Peyer's patch (tissue), 4 donors: ENCODE data around the gene XAF1.

Experiments
- POLR2A ChIP-seq, 2 donors: fragments of 450-650 bp; IDR thresholded peaks; one replicate each; pipeline ENCODE4 v1.5.1; 2017; ENCODE audit warnings: antibody characterized with exemption in 2 of 2, mild to moderate bottlenecking in 2 of 2, moderate library complexity in 2 of 2
- TF ChIP-seq, protein P1 (sequence below), 6 experiments: fragments of 450-650 bp in 4 of 6; fragments of 200-600 bp in 2 of 6; sonication (generic) in 1 of 6; IDR thresholded peaks; one replicate each; pipeline ENCODE4 v1.5.1; 2017 to 2019; ENCODE audit warnings: antibody characterized with exemption in 6 of 6, mild to moderate bottlenecking in 3 of 6, moderate library complexity in 1 of 6

DNA sequence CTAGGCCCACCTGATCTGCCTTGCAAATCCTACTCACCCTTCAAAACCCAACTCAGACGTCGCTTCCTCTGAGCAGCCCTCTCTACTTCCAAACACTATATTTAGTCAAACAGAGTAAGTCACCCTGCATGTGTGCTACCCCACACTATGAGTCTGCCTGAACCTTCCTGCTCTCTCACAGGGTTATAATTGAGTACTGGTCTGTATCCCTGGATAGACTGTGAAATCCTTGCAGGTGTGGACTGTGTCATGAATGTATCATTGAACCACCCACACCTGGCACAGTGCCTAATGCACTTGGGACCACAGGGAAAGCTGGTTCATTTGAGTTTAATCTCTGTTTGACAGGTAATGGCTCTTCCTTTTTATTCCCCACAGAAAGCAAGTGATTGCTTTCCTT lies 23.6 kb downstream of the XAF1 start:
- TF ChIP-seq POLR2A (IDR thresholded peaks at IDR 0.05) = no peak
- TF ChIP-seq, protein P1, sequence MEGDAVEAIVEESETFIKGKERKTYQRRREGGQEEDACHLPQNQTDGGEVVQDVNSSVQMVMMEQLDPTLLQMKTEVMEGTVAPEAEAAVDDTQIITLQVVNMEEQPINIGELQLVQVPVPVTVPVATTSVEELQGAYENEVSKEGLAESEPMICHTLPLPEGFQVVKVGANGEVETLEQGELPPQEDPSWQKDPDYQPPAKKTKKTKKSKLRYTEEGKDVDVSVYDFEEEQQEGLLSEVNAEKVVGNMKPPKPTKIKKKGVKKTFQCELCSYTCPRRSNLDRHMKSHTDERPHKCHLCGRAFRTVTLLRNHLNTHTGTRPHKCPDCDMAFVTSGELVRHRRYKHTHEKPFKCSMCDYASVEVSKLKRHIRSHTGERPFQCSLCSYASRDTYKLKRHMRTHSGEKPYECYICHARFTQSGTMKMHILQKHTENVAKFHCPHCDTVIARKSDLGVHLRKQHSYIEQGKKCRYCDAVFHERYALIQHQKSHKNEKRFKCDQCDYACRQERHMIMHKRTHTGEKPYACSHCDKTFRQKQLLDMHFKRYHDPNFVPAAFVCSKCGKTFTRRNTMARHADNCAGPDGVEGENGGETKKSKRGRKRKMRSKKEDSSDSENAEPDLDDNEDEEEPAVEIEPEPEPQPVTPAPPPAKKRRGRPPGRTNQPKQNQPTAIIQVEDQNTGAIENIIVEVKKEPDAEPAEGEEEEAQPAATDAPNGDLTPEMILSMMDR (IDR thresholded peaks at IDR 0.05) = no peak
